GM21528 (cell line): ENCODE data around the gene RPTOR.

ENCODE experiments used
- ATAC-seq: cut with Tn5 transposase; IDR thresholded peaks from one replicate; pipeline ENCODE4 v1.9.1; 2021; ENCODE audit warnings: mild to moderate bottlenecking, moderate library complexity; ENCODE audit not compliant: unreplicated experiment, low FRiP score

The RPTOR gene

DNA sequence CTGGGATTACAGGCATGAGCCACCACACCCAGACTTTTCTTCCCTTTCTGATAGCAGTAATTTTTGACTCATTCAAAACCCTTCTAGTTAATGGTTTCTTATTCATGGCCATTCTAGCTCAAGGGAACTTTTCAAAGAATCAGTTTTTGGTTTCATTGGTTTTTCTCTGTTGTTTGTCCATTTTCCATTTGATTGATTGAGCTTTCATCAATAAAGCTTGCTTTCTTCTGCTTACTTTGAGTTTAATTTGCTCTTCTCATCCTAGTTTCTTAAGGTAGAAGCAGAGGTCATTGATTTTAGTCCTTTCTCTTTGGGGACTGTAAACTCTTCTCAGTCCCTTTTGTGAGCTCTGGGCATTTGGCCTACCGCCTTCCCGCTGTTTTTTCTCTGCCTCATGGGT is 365.0 kb downstream of the RPTOR start:
- no peak for ATAC-seq

DNA sequence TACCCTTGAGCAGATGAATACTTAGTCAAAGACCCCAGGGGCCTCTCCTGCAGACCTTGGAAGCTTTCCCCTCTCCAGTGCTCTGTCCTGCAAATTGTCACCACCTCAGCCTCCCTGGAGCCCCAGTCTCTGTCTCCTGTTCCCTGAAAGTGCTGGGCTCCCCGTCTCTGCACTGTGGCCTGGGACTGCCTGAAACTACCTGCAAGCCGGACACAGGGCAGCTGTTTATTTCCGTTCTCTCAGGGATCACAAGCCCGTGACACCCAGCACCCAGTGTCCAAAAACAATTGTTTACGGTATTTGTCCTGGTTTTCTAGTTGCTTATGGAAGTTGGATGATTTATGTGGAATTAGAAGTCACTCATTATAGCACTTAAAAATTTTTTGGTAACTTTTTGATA is 365.4 kb downstream of the RPTOR start:
- ATAC-seq = no peak

DNA sequence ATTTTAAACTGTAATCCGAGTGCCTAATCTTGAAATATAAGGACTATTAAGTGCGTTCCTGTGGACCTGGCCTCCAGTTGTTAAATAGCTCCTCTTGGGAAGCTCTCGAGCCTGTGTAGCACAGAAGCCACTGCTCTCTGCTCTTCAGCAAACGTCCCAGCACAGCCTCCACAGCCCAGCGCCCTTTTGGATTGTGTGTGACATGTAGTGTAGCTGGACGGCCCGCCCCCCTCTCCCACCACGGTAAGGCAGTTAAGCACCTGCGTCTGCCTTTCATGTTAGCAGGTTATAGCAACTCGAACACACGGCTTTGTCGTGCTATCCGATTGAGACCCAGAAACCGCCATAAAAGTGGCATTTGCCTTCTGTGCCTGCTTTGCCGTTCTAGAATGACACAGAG is 367.8 kb downstream of the RPTOR start:
- ATAC-seq = no peak

DNA sequence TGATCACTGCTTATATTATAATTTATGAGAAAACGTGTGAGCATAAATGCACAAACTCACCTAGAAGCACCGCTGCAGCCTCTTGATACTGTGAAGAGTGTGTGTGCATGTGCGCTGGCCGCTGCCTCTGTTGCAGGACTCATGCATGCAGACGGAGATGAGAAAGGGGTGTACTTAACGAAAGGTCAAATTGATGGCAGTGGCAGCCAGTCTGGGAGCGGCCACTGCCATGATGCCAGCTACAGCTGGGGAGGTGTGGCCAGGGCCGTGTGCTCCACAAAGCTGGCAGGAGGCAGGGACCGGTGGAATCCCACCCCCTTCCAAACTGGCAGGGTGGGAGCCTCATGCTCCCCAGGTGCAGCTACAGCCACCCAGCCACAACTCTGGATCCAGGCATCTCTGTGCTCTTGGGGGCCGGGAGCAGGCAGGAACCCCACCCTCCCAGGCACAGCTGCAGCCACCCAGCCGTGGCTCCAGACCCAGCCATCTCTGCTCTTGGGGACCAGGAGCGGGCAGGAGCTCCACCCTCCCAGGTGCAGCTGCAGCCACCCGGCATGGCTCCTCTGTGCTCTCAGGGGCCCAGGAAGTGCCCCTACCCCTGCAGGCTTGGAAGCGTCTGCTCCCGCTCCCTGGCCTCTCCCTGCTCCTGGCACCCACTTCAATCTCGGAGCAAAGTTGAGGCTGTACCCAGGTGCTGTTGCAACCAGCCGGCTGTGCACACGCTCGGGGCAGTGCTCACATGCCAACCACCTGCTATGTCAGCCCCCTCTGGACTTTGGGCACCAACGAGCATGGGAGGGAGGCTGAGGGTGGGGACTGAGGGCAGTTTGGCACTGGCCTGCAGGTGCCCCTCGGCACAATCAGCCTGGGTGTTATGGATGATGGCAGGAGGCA is 369.5 kb downstream of the RPTOR start:
- no peak for ATAC-seq

DNA sequence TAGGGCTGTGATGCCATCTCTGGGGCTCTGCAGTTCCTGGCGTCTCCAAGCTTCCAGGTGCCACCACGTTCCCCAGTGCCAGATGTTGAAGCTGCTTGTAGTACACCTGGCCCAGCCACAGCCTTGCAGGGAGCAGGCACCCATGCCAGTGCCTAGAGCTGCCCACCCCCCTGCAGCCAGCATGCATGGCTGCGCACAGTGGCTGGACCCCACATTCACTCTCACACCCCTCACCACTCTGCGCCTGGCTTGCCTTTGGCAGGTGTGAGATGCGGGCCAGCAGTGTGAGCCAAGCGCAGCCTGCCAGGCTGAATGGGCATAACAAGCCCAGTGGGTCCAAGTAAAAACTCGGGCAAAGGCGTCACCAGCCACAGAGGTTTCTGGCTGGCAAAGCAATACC is 371.6 kb downstream of the RPTOR start:
- ATAC-seq = no peak

DNA sequence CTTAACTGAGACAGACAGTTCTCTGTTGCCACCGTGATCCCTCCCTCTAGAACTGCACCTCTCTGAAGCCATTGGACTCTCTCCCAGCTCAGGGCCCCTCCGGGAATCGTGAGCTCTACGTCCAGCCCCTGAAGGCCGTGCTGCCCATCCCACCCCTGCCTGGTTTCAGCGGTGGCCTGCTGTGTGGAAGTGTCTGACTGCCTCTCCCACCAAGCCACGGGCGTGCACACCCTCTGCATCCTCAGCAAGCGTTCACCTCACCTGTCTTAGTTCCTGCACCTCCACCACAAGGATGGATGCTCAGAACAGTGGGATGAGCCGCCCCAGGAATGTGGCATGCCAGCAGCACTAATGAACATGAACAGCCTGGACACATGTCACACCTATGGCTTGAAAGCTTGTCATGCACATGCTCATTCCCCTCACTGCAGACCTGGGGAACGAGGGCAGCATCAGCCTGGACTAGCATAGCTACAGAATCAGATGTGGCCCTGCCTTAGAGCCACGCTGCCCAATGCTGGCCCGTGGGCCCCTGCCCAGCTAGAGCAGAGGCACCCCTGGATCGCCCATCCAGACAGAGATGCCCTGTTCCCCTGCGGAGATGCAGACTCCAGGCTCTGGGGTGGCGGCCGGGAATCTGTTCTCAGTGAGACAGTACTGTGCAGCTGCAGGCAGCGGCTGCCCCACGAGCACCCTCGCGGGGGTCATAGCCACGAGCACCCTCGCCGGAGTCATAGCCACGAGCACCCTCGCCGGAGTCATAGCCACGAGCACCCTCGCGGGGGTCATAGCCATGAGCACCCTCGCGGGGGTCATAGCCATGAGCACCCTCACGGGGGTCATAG is 373.3 kb downstream of the RPTOR start:
- ATAC-seq = no peak

DNA sequence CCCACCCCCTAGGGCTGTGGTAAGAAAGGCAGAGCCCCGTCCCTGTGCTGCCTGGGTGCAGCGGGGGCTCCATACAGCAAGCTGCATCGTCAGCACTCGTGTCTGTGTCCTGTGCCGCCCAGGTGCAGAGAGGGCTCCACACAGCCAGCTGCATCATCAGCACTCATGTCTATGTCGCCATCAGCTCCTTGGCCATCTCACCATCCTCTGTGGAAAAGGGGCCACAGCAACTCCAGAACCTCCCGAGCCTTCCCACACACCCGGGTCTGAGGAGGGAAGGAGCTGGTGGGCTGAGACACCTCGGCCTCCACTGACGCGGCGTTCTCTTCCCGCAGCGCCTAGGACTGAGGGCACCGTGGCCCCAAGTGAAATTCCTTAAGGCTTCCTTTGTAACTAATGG is 374.1 kb downstream of the RPTOR start:
- ATAC-seq = no peak

DNA sequence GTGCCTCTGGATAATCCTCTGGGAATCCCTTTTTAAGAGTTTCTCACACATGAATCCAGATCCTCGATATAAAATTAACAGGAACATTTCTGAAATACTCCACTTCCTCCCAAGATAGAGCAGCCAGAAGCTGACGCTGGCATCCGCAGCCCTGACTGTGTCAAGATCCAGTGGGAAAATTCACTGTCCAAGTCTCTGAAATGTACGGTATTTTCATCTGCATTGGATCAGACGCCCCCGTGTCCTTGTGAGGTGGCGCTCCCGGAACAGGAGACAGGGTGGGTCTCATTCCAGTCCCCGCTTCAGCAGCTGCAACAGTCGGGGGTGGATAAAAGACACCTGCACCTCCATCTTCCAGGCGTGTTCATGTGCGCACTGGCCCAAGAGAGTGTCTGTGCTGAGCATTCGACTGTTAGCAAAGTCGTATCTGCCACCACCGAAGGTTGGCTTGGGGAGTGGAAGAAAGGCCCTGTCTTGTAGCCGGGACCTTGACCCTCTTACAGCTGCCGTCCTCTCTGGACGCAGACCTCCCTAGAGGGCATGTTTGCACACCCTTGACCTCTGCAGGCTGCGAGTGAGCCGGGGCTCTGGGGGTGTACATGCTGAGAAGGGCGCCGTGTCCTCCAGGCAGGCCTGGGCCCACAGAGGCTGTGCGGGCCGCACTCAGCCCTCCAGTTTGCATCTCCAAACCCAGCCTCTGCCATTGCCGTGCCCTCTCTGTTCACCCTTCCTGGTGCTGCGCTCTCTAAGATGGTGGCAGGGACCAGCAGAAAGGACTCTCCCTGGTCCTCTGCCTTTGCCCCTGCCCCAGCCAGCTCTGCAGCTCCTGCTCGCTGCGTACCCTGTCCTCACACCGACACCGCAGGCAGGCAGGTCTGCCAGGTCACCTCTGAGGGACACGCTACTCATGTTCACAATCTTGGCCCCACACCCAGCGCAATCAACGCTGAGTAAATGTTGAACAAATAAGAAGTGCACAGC is 375.0 kb downstream of the RPTOR start:
- no peak for ATAC-seq

DNA sequence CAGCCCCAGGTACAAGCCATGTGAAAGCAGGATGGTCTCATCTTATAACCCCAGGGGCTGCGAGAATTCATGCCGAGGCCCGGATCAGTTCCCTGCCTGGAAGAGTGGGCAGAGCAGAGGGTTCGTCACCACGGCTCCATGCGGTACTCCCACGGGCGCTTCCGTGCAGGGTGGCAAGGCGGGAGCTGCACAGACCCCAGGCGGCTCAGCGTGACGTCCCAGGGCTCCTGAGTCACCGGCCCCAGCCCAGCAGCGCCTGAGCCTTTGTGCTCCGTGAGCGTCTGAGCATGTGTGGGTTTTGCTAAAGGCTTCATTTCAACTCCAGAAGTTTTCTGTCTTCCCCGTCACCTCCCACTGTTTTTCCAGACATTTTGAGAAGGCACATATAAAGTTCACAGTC is 375.8 kb downstream of the RPTOR start:
- no peak for ATAC-seq

DNA sequence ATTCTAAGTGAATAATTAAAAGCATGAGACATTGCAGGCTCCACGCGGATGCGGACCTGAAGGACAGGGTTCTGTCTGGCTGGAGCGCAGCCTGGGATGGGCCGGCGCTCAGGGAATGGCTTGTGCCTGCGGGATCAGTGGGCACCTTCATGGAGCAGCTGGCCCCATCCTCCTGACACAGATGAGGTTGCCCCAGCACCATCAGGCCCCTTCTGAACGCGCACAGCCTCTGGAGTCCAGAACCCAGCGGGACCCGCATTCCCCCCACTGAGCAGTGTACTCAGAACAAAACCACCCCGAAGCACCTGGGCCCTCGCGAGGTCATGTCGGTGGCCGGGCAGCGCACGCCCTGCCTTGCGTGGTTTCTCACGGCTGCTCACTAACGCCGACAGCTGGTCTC is 376.5 kb downstream of the RPTOR start:
- ATAC-seq = no peak

DNA sequence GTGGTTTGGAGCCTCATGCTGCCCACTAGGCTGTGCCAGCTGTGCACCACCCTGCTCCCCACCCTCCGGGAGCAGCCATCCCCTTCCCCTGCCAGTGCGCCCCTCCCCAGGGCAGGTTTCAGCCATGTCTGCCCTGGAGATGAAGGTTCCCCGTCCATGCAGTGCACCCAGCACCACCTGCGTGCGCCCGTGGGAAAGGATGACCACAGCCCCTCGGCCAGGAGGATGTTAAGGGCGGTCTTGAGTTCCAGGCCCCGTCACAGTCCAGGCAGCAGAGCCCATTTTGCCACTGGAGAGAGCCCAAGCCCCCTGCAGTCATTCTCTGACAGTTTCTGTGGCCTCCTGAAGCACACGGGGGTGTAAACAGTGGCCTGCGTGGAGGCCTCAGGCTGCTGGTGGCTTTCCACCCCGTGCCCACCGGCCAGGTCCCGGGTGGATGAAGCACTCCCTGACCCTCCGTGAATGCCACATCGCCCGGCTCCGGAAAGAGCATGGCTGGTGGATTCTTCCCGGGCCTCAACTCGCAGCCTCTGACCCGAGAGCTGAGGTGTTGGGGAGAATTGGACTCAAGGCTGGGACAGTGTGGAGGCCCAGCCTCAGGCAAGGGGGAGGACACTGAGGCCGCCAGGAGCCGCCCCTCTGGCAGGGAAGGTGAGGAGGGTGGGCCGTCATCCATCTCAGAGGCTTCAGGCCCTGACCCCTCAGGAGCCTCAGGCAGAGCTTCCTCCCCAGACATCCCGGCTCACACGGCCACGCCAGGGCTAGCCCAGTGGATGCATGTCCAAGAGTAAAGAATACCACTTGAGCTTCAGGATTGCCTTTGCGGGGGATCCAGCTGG is 377.3 kb downstream of the RPTOR start:
- no peak for ATAC-seq

DNA sequence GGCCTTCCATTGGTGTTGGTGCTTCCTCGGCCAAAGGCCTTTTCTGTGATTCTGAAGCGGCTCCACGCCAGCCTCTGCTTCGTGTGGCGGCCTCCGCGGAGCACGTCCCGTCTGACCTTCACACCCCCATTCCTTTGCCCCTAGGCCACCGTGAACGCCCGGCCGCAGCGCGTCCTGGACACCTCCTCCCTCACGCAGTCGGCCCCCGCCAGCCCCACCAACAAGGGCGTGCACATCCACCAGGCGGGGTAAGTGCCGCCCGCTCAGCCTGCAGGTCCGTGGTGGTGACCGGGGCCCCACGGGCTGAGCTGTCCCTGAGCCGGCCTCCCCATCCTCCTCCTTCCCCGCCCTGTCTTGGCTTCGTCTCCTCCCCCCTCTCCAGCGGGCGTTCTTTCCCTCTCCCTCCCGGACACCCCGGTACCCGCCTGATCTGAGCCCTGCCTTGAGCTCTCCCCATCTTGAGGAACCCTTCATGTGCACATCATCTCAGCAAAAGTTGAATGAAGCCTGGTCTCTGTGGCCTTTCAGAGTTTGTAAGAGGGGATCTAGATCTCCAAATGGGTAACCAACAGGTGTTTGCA is 378.0 kb downstream of the RPTOR start:
- no peak for ATAC-seq

DNA sequence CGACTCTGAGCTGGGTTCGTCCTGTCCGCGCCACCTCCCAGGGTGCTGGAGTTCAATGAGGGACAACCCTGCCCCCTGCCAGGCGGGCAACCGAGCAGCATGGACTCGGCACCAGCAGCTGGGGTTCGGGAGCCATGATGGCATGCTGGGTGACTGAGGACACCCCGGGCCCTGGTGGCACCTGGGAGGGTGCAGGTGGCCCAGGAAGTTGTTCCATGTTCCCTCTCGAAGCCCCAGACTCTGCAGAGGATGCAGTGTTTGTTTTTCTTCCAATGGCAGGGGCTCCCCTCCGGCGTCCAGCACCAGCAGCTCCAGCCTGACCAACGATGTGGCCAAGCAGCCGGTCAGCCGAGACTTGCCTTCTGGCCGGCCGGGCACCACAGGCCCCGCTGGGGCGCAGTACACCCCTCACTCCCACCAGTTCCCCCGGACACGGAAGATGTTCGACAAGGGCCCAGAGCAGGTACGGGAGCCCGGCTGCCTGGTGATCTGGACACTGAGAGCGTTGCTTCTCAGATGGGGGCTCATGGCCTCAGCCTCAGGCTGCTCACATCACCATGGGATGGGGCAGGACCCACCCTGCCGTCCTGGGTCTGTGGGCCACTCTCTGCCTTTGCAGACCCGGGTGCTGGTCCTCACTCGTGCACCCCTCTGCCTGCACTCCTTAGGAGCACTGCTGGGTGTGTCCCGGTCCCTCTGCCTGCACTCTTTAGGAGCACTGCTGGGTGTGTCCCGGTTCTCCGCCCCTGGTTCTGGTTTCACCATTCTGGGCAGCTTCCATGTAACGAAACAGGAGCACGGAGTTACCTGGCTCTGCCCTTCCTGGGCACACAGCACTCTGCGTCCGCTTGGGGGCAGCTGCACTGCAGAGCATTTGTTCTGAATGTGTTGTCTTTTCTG is 378.8 kb downstream of the RPTOR start:
- ATAC-seq = no peak

DNA sequence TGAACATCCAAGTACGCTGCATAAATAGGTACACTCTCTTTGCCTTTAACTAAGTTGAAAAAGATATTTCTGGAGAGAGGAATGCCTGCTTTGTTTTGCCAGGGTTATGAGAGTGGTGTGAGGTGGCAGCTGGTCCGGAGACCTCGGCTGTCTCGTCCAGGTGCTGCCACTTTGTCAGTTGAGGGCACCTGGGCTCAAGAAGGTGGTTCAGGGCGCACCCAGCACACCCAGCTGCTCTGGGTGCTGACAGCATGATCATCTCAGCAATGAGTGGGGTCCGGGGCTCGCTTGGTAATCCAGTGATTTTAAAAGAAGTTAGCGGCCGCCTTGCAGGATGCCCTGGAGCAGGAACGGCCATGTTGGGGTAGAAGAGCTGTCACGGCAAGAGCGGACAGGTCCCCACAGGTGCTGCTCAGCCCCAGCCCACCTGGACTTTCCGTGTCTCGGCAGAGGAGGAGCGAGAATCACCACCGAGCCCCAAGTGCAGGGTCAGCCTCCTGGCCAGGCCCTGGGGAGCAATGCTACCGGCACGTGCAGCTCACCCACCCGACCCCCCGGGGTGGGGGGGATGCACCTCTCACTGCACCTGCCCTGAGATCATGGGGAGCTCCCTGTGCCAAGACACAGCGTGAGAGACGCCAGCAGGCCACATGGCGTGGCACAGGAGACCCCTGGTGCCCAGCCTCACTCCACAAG is 379.6 kb downstream of the RPTOR start:
- ATAC-seq = no peak

DNA sequence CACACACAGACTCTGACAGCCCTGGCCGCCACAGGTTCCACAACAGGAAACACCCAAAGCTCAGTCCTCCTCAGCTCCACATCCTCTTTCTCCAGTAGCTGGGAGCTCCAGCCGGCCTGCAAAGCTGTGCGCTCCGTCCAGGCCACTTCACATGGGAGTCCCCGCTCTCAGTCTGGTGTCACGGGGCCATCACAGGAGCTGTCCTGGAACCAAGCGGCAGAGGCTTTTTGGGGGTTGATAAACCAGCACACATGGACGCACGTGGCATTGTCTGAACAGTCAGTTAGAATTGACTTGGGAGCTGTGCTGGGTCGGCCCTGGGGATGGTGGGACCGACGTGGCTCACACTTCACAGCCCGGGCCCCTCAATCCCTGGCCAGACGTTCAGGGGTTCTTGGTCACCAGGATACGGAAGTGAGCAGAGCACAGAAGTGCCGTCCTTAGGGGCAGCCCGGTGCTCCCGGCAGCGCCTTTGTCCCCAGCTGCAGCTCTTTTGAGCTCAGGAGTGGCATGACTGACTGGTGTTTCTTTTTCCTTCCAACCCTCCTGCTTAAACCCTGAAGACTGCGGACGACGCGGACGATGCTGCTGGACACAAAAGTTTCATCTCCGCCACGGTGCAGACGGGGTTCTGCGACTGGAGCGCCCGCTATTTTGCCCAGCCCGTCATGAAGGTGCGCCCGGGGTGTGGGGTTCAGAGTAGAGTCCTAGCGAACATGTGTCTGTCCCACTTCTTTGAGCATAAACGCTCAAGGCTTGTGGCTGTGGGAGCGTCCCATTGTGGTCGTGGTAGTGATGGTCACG is 380.4 kb downstream of the RPTOR start:
- ATAC-seq = no peak

DNA sequence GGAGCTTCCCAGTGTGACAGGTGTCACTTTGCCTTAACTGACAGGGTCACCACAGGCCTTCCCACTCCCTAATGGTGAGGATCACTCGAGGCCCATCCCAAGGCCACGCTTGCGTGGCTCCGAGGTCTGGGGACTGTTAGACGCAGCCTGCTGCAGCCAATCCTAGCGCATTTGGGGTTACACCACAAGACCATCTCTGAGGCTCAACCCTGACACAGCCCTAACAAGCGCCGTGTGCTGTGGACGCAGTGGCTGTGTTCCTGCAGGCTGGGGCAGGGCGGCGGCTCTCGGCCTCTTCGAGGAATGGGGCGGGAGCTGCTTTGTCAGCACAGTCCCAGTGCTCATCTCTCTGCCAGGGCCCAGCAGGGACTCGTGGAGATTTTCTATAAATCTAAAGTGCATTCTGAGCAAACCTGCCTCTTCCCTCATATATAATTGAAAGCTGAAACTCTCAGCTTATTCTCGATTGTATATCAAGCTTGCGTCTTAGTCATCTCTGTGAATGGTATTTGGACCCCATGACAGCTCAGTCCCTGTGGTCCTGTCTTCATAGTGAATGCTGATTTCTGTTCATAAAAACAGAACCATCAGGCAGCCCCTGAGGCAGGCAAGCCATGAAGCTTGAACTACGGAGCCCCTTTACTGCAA is 381.2 kb downstream of the RPTOR start:
- ATAC-seq = no peak
